GM21360 (cell line): ENCODE results near the gene RAD51B.
"Not testable (repeated sequence)": the region's sequence is repeated elsewhere in the genome, so short reads cannot be mapped to it uniquely, and the experiment has no call there.

Experiments
- ATAC-seq: cut with Tn5 transposase; IDR thresholded peaks from one replicate; pipeline ENCODE4 v1.9.1; 2021; ENCODE audit warnings: mild to moderate bottlenecking, moderate library complexity; ENCODE audit not compliant: unreplicated experiment

The RAD51B gene

DNA sequence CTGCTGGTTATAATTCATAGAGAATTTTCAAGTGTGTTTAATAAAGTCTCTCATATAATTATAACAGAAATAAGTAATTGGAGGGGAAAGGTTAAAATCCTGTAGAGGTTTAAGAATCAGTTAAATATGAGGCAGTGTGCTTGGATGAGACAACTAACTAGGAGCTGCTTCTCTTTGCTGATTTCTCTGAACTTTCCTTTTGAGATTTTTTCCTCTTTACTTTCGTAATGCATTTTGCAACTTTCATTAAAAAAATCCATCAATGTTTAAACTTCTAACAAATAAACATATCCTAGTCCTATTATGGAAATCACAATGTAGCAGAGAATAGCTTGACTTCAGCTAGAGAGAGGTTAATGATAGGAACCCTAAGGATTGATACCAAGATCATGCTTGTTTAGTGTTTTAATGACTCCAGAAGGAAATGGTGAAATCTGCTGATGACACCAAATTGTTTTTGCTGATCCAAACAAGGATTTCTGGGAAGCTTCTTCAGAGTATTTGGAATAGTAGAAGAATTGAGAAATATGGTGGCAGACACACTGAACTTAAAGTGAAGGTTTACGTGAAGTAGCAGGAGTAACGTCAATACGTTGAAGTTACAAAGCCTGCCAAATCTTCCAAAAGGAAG lies 122.6 kb downstream of the RAD51B start:
- ATAC-seq = no peak

DNA sequence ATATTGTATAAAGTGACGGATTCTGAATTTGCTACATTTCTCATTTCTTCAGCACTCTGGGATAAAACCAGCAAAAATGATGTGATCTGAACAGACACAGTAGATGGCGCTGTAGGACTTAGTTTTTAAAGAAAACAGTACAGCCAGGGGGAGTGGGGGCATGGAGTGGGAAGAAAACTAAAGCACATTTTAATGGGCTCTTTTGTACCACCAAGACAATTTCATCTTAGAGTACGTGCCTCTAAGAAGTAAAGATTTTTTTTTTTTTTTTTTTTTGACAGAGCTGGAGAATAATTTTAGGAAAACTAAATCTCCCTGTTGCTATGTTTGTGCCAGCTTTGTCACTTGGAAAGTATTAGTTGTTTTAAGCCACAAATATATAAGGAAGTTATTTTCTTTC lies 124.4 kb downstream of the RAD51B start:
- ATAC-seq = no peak

DNA sequence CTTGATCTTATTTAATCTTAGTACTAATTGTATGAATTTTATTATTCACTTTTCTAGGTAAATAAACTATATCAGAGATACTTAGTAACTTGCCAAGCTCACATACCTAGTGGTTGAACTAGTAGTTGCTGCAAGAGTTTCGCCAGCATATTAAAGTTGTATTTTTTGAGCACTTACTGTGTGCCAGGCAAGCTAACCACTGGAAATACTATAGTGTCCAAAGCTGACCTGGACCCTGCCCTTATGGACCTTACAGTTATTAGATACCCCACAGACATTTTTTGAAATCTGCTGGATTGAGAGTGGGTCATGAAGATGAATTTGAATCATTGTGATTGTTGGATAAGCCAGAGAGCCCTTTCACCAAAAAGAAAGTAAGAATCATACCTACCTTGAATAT lies 125.0 kb downstream of the RAD51B start:
- ATAC-seq = no peak

DNA sequence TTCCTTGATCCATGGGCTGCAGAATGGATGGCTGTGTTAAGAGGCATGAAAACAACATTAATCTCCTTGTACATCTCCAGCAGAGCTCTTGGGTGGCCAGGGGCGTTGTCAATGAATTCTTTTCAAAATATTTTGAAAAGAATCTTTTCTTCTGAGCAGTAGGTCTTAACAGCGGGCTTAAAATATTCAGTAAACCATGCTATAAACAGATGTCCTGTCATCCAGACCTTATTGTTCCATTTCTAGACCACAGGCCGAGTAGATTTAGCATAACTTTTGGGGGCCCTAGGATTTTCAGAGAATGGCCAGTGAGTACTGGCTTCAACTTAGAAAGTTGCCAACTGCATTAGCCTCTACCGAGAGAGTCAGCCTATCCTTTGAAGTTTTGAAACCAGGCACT lies 130.2 kb downstream of the RAD51B start:
- no peak for ATAC-seq

DNA sequence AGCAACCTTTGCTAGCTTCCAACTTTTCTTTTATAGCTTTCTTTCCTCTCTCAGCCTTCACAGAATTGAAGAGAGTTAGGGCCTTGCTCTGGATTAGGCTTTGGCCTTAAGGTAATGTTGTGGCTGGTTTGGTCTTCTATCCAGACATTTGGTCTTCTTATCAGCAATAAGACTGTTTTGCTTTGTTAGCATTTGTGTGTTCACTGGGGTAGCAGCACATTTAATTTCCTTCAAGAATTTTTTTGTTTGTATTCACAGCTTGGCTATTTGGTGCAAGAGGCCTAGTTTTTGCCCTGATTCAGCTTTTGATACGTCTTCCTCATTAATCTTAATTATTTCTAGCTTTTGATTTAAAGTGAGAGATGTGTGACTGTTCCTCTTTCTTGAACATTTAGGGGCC lies 130.8 kb downstream of the RAD51B start:
- no peak for ATAC-seq

DNA sequence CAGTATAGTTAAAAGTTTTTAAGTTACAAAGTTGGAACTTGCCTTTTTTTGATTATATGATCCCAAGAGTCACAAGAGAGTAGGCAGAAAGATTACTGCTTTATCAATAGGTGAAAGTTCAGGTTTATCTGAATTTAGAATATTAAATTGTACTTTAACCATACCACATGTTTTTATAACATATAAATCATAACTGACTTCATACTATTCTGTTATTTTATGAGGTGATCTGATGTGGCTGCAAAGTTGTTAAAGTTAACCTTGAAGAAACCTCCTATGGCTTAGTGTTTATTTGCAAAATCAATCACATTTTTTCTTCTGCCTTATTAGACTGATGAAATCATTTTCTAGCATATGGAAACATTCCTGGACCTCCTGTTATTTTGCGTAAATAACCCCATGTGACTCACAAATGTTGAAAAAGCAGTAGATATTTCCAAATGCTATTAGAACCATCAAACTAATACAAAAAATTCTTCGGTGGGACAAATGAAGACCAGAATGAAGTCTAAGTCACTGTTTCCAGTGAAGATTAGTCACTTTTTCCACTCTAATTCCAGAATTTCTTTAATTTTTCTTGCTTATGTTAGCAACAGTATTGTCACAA lies 132.1 kb downstream of the RAD51B start:
- no peak for ATAC-seq

DNA sequence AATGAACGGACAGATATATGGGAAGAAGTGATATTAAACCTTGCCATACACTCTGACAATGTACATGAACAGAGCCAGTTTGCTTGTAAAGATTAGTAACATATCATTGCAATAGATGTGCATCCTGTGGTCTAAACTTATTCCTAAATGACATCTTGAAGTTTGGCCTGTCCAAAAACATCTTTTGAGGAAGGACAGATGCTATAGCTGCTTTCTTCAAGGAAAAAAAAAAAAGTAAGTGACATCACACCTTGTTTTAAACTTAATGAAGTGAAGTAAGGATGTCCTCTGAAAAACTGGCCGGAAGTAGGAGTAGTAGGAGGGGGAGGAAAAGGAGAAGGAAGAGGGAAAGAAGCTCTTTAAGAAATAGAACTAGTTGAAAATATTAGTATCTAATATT lies 132.8 kb downstream of the RAD51B start:
- no peak for ATAC-seq

DNA sequence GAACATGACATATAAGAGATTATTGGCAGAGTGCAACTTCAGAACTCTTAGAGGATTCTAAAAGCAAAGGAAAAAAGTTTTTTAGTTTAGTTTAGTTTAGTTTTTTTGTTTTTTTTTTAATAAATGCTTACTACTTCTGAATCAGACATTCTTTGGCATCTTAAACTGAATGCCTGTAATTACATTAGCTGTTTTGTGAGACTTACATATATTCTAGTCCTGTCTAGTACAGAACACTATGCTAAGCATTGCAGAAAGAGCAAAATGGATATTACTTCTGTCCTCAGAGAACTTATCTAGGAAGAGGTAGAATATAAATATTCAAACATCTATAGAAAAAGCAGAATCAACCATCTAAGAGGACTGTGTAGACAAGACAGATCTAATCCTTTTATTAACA lies 133.2 kb downstream of the RAD51B start:
- no peak for ATAC-seq

DNA sequence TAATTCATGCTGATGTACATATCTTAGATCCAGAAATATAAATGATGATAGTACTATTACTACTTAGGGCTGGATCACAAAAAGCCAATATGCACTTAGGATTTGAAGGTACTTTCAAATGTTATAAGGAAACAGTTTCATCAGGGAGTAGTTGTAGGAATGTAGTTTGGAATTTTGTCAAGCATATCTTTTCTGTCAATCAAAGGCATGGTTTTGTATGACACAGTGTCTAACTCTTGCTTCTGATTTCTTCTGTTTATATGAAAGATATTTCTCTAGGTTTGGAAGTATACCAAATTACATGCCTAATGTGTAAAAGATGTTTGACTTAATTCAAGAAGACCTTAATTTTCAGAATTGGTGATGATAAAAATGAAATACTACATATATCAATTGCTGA lies 135.7 kb downstream of the RAD51B start:
- ATAC-seq = no peak

DNA sequence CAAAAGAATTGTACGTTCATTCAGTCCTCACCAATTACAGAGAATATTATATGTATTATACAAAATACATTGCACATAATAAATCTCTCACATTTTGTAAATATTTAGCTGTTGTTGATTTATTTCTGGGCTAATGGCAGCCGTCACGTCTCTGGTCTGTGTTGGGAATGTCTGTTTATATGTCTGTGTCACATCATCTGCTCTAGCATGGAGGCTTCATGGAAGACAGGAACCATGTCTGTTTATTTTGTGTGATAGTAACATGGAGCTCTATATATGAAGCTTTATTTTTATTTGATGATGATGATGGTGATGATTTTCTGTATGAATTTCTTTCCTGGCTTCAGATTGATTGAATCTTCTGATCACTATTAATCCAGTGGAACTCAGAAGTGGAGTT lies 138.4 kb downstream of the RAD51B start:
- ATAC-seq = no peak

DNA sequence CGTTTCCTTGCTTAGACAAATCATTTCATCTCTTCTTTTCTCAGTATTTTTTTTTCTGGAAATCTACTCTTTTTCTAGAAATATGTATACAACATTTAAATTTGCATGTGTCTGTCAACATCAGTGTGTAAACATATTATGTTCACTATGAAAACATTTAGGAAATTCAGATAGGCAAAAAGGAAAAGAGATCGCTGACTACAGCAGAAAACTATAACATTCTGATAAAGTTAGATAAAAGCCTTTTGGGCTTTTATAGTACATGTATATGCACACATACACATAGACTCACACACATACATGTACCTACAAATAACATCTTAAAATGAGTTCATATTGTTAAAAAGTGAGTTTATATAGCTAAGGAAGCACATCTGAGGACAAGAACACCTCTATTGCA lies 142.1 kb downstream of the RAD51B start:
- ATAC-seq = no peak

DNA sequence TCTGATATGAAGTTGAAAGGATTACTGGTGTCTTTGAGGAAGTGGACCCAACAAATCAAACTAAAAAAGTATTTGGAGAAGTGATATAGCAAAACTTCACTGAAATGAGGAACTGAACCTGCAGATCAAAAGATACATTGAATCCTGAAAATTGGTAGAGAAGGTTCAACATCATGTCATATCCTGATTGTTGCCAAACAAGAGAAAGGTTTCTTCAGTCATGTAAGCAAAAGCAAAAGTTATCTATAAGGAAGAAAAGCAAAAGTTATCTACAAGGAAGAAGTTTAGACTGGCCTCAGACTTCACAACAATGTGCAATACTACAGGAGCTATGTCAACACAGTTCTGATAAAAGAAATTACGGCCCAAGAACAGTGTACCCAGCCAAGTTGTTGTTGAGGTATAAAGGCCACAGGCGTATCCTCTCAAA lies 142.7 kb downstream of the RAD51B start:
- peak; percentile 79 for ATAC-seq

DNA sequence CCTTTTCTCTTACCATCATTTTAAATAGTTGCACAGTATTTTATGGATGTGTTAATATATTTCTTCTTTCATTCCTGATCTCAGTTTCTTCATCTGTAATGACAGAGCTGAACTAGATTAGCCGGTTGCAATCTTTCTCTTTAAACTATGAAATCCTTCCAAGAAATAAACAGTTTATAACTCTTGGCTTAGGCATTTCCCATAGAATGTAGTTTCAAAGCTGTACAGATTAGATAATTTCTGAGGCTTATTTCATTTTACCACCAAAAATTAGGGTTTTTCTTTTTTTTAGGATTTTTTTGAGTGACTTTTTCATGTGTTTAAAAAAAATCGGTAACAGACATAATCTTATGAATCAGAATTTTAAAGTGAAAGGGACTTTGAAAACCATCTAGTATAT lies 144.0 kb downstream of the RAD51B start:
- no peak for ATAC-seq

DNA sequence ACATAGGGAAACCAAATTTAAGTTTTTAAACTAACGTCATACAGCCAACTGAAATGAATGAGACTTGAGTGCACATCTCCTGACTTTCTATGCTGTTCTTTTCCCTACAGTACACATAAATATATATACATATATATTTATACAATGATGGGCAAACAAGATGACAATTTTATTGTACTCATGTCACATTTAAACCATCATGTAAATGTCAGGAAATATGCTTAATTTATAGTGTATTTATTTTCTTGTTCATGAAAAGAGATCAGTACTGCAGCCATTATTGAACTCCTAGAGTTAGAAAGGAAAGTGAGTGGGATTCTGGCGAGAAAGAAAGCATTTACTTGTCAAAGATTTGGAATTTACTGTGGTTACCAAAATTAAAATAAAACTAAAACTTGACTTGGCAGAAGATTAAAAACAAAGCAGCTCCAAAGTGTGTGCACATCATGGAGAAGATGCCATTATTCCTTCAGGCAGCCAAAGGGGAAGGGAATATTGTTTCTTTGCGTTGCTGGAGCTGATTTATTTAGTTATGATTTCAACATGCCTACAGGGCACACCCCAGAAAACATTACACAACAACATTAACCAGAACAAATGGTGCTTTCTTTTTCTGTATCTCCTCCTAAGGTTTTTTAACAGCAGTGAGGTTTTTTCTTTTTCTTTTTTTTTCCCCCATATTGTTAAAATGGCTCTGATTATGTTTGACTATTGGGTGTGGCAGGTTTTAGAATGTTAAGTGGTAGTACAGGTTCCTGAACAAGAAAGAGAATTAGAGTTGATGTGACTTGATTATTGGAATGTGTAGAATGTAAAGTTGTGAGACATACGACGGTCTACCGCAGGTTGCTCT lies 144.6 kb downstream of the RAD51B start:
- no peak for ATAC-seq

DNA sequence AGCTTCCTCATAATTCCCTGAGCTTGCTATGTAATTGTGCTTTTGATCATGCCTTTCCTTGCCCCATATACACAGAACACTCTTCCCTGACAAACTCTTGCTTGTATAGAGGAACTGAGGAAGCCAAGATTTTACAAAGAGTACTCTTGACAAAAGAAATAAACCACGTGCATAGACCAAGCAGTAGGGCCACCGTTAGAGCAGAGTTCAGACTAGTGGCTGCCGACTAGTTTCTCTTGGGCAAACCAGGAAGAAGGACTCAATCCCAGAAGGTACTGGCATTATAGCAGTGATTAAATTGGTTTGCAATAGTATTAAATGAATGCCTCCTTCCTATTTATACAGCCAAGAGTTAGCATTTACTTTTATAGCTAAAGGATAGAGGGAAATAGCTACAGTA lies 146.1 kb downstream of the RAD51B start:
- ATAC-seq = no peak

DNA sequence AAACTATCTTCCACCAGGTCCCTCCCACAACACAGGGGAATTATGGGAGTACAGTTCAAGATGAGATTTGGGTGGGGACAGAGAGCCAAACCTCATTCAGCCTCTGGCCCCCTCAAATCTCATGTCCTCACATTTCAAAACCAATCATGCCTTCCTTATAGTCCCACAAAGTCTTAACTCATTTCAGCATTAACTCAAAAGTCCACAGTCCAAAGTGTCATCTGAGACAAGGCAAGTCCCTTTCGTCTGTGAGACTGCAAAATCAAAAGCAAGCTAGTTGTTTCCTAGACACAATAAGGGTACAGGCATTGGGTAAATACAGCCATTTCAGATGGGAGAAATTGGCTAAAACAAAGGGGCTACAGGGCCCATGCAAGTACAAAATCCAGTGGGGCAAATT lies 147.6 kb downstream of the RAD51B start:
- no peak for ATAC-seq

DNA sequence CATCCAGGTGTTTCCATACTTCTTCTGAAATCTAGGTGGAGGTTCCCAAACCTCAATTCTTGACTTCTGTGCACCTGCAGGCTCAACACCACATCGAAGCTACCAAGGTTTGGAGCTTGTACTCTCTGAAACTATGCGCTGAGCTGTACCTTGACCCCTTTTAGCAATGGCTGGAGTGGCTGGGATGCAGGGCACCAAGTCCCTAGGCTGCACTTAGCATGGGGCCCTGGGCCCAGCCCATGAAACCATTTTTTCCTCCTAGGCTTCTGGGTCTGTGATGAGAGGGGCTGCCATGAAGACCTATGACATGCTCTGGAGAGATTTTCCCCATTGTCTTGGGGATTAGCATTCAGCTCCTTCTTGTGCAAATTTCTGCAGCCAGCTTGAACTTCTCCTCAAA lies 148.4 kb downstream of the RAD51B start:
- ATAC-seq = not testable (repeated sequence)

DNA sequence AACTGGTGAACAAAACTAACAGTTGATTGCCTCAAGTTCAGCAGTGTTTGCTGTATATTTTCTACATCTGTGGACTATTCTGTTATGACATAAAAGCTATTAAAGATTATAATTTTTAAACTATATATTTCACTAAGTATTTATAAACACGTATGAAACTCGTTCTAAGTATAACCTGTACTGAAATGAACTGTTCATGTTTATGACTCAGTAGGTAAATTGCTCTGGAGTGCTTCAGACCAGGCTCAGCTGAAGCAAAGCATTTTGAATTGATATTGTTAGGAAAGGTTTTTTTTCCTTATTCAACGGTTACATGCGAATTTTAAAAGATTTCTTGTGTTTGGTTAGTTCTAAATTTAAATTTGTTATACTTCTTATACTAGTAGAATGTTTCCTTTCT lies 151.3 kb downstream of the RAD51B start:
- ATAC-seq = no peak

DNA sequence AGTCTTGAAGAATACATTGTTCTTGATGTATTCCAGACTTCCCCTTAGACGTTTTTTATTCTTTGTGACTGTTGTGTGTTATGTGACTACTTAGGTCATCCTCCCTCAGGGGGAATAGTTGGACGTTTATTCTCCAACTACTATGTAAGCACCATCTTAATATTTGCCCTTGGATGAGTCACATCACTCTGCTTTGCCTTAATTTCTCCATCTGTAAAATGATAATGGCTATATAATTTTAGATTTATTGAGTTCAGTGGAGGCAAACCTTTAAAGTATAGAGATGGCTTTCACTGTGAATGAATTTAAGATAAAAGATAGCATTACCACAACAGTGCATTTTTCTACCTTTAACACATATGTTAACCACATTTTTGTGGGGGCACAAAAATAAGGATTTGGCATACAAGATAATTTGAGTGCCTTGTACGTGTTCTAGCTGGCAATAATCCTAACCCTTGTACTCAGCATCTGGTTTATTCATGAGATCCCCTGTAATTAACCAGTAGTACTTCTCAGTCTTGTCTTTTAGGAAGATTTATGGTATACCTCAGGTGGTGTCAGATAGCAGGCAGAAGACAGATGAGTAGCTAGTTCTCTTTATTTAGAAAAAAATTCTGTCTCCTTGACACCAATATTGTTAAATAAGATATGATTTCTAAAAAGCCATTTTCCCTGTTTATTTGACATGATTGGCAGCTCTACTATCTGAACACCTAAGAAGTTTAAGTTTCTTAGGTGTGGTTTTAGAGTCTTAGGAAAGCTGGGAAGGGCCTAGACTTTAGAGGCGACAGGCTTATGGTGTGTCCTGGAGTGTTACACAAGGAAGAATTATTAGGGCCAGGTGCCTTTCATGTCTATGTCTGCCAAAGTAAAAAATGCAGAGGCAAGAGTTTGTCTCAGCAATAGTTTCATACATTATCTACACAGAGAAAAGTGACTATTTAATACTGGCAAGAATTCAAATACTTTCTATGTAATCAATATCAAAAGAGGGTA lies 152.3 kb downstream of the RAD51B start:
- no peak for ATAC-seq

DNA sequence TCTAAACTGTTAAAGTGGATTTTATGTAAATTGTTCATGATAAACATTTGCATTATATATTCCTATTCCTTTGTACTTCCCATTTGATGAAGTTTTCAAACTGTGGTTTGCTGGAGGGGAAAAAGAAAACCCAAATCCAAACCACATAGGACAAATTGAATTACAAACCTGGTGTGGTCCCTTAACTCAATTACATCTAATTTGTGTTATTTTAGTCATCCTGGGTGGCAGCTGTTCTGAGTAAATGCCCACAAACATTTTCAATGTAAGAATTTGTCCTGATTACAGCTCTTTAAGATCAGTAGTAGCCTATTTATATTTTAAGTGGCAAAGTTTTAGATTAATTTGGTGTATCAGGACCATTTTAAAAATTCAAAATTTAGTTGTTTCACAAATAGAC lies 153.9 kb downstream of the RAD51B start:
- no peak for ATAC-seq

DNA sequence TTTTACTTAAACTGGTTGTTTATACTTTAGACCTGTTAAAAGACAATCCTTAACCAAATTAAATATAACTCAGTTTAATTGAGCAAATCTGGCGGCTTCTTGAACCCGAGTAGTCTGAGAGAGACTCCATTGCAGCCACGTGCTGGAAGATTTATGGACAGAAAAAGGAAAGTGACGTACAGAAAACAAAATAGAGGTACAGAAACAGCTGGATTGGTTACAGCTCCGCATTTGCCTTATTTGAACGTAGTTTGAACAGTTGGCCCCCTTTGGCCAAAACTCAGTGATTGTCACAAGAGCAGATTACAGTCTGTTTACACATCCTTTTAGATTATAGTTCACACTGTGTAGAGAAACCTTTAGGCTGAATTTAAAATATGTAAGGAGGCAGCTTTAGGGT lies 155.9 kb downstream of the RAD51B start:
- no peak for ATAC-seq
